Measurements from ENCODE around the gene PDRG1.

The PDRG1 gene

GRCh38 chr20:31927627-31928159 lies 24.2 kb downstream of the PDRG1 start:
- no peaks in the 10 kb centered on the region for H3K27me3 ChIP-seq (ENCODE audit: insufficient read depth, low read length)
- no peaks in the 10 kb centered on the region for H3K4me1 ChIP-seq (ENCODE audit: insufficient read depth, low read length, severe bottlenecking)
- no peak overlapping the region for H3K27ac ChIP-seq (ENCODE audit: low read depth, low read length, poor library complexity, severe bottlenecking)
- H3K9ac ChIP-seq (ENCODE audit: low read length), result no peak overlapping the region
- no peak overlapping the region for H2AFZ ChIP-seq (ENCODE audit: low read length)
- H4K20me1 ChIP-seq (ENCODE audit: insufficient read depth, low read length), result no peaks in the 10 kb centered on the region
- H3F3A ChIP-seq (ENCODE audit: insufficient read depth, low read length), result no peaks in the 10 kb centered on the region
- no peak for TF ChIP-seq CTCF (IDR thresholded peaks at IDR 0.05; ENCODE audit: low read length)
- TF ChIP-seq EZH2 (IDR thresholded peaks at IDR 0.05; ENCODE audit: borderline replicate concordance, low read length), result no peak
- no peaks in the 10 kb centered on the region for H3K9me2 ChIP-seq (ENCODE audit: low read depth, low read length)
- H3K36me3 ChIP-seq (ENCODE audit: insufficient read depth, low read length), result no peaks in the 10 kb centered on the region
- no peaks in the 10 kb centered on the region for H3K9me3 ChIP-seq (ENCODE audit: low read length)
- H3K4me3 ChIP-seq (ENCODE audit: low read depth, low read length, poor library complexity, severe bottlenecking), result no peak overlapping the region
- no peak overlapping the region for H3K4me2 ChIP-seq (ENCODE audit: low read length)
- no peaks in the 10 kb centered on the region for H3K79me2 ChIP-seq (ENCODE audit: insufficient read depth, low read length)

- Histone ChIP-seq H3K36me3 (ENCODE audit: insufficient read depth, low read length) (no peaks in the 10 kb centered on the region), H3K4me3 (ENCODE audit: low read depth, low read length, poor library complexity, severe bottlenecking) (no peak overlapping the region), H3K27ac (ENCODE audit: low read depth, low read length, poor library complexity, severe bottlenecking) (no peak overlapping the region), H4K20me1 (ENCODE audit: insufficient read depth, low read length) (no peaks in the 10 kb centered on the region), H3K79me2 (ENCODE audit: insufficient read depth, low read length) (no peaks in the 10 kb centered on the region), H3F3A (ENCODE audit: insufficient read depth, low read length) (no peaks in the 10 kb centered on the region), H3K27me3 (ENCODE audit: insufficient read depth, low read length) (no peaks in the 10 kb centered on the region), H3K4me2 (ENCODE audit: low read length) (no peak overlapping the region), H3K9me2 (ENCODE audit: low read depth, low read length) (no peaks in the 10 kb centered on the region), H3K9me3 (ENCODE audit: low read length) (no peaks in the 10 kb centered on the region), H2AFZ (ENCODE audit: low read length) (no peak overlapping the region), H3K9ac (ENCODE audit: low read length) (no peak overlapping the region), H3K4me1 (ENCODE audit: insufficient read depth, low read length, severe bottlenecking) (no peaks in the 10 kb centered on the region)
- TF ChIP-seq CTCF (IDR thresholded peaks at IDR 0.05; ENCODE audit: low read length) (no peak), EZH2 (IDR thresholded peaks at IDR 0.05; ENCODE audit: borderline replicate concordance, low read length) (no peak)
Measured at GRCh38 chr20:31926493-31926892, 25.4 kb downstream of the PDRG1 start.

DNA sequence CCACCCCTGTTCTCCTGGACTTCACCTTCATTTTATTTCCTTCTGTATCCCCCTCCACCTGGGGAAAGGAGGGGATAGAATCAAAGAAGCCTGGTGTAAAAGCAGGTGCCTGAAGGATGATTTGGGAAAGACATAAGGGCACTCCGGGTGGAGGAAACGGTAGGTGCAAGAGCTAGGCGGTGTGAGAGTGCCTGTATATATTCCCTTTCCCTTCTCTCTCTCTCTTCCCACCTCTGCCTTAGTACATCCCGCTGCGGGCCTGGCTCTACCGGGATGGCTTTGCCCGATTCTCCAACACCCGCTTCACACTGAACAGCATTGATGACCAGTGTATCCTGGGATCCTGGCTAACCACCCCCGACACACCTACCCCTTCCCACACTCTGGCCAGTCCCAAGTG lies 26.2 kb downstream of the PDRG1 start:
- TF ChIP-seq CTCF (IDR thresholded peaks at IDR 0.05; ENCODE audit: low read length) (no peak), EZH2 (IDR thresholded peaks at IDR 0.05; ENCODE audit: borderline replicate concordance, low read length) (no peak)
- Histone ChIP-seq H4K20me1 (ENCODE audit: insufficient read depth, low read length) (no peaks in the 10 kb centered on the region), H3K27me3 (ENCODE audit: insufficient read depth, low read length) (no peaks in the 10 kb centered on the region), H3F3A (ENCODE audit: insufficient read depth, low read length) (no peaks in the 10 kb centered on the region), H3K27ac (ENCODE audit: low read depth, low read length, poor library complexity, severe bottlenecking) (no peak overlapping the region), H3K4me2 (ENCODE audit: low read length) (no peak overlapping the region), H3K9ac (ENCODE audit: low read length) (no peak overlapping the region), H3K4me1 (ENCODE audit: insufficient read depth, low read length, severe bottlenecking) (no peaks in the 10 kb centered on the region), H2AFZ (ENCODE audit: low read length) (no peak overlapping the region), H3K4me3 (ENCODE audit: low read depth, low read length, poor library complexity, severe bottlenecking) (no peak overlapping the region), H3K79me2 (ENCODE audit: insufficient read depth, low read length) (no peaks in the 10 kb centered on the region), H3K9me3 (ENCODE audit: low read length) (no peaks in the 10 kb centered on the region), H3K9me2 (ENCODE audit: low read depth, low read length) (no peaks in the 10 kb centered on the region), H3K36me3 (ENCODE audit: insufficient read depth, low read length) (no peaks in the 10 kb centered on the region)

Measured in OCI-LY1 (cell line).